Activated CD4-positive, CD25-positive, alpha-beta regulatory T cell treated with anti-CD3 and anti-CD28 coated beads, Interleukin-2, amount 50 U/mL, for 24 hours (primary cell): ENCODE measurements around the gene ABCF3.

Source experiments
- ATAC-seq, 2 donors: fragments of 150-1000 bp; cut with Tn5 transposase; one replicate each; pipeline ENCODE4 v1.10.0; 2021; ENCODE audit warnings: mild to moderate bottlenecking in 1 of 2, moderate library complexity in 1 of 2

The ABCF3 gene

GRCh38 chr3:184168363-184169120, 17.5 kb upstream of the ABCF3 start:
- ATAC-seq, result no peak

GRCh38 chr3:184169896-184170875, 15.8 kb upstream of the ABCF3 start:
- no peak for ATAC-seq

GRCh38 chr3:184171562-184171961, 14.4 kb upstream of the ABCF3 start:
- no peak for ATAC-seq

- no peak for ATAC-seq
Observed at GRCh38 chr3:184172681-184173373, 13.2 kb upstream of the ABCF3 start.

- no peak for ATAC-seq
Observed at GRCh38 chr3:184173374-184173722, 12.7 kb upstream of the ABCF3 start.

GRCh38 chr3:184174284-184174645, 11.7 kb upstream of the ABCF3 start:
- ATAC-seq, result no peak

GRCh38 chr3:184174646-184175492, 11.1 kb upstream of the ABCF3 start, which contains the start of gene AP2M1:
Gene AP2M1, plus strand, starts transcription at chr3:184174855. Its CDS starts 2,139 bp downstream, at chr3:184176994.
- ATAC-seq, result peak; percentile 97

GRCh38 chr3:184175506-184175905, 10.5 kb upstream of the ABCF3 start:
- no peak for ATAC-seq

- ATAC-seq, result no peak
Observed at GRCh38 chr3:184175981-184176376, 10.0 kb upstream of the ABCF3 start.

- no peak for ATAC-seq
Observed at GRCh38 chr3:184176377-184177330, 9.3 kb upstream of the ABCF3 start.

- ATAC-seq, result no peak
Observed at GRCh38 chr3:184177331-184177731, 8.7 kb upstream of the ABCF3 start.

GRCh38 chr3:184177767-184178306, 8.2 kb upstream of the ABCF3 start:
- no peak for ATAC-seq

GRCh38 chr3:184178521-184179138, 7.4 kb upstream of the ABCF3 start:
- no peak for ATAC-seq

- no peak for ATAC-seq
Observed at GRCh38 chr3:184180165-184180564, 5.8 kb upstream of the ABCF3 start.

- ATAC-seq, result no peak
Observed at GRCh38 chr3:184181596-184181995, 4.4 kb upstream of the ABCF3 start.

- ATAC-seq, result no peak
Observed at GRCh38 chr3:184183679-184184078, 2.3 kb upstream of the ABCF3 start.

- ATAC-seq, result no peak
Observed at GRCh38 chr3:184184546-184185230, 1.3 kb upstream of the ABCF3 start.

- ATAC-seq, result peak; percentile 92 to 93
Observed at GRCh38 chr3:184185461-184186183, 377 bp upstream of the ABCF3 start.

- ATAC-seq, result no peak
Observed at GRCh38 chr3:184186902-184187207, 856 bp downstream of the ABCF3 start.
